ENCODE results near the gene ANKRD11. TPM values are rescaled to one million over a fixed set of nuclear protein-coding genes. Genes with fewer than 3 reads are reported as not detected.
A peak's percentile ranks its signal among the peaks of the same experiment; 100 is the strongest.

Gene ANKRD11
- total and polyA plus RNA-seq, 8 donors: 90.7 to 123 (median 98.4) TPM

GRCh38 chr16:89241187-89242007 is 249.0 kb downstream of the ANKRD11 start:
- Histone ChIP-seq H3K9me3 (no peaks in the 10 kb centered on the region), H3K36me3 (no peaks in the 10 kb centered on the region), H3K27ac (peak overlapping the region; percentile 96 to 97), H3K27me3 (no peaks in the 10 kb centered on the region), H3K4me3 (peak overlapping the region; percentile 57 to 66), H3K4me1 (peaks cover 0 to 11% of the 10 kb centered on the region in 2 donors)
- ATAC-seq (peak; percentile 59), DNase-seq (peak; percentile 78 to 89 (median 84))
- TF ChIP-seq CTCF (IDR thresholded peaks at IDR 0.05): no peak
- intact Hi-C loops (cut with DNase I): no loop called here

- intact Hi-C loops (cut with DNase I): no loop called here
- H3K27me3 ChIP-seq: no peaks in the 10 kb centered on the region
- peaks cover 0 to 13% of the 10 kb centered on the region in 2 donors for H3K36me3 ChIP-seq
- no peak for ATAC-seq
- no peak overlapping the region for H3K4me3 ChIP-seq
- H3K4me1 ChIP-seq: peaks cover 0 to 21% of the 10 kb centered on the region in 2 donors
- no peaks in the 10 kb centered on the region for H3K9me3 ChIP-seq
- H3K27ac ChIP-seq: no peak overlapping the region
- no peak for DNase-seq
- no peak for TF ChIP-seq CTCF (IDR thresholded peaks at IDR 0.05)
These were observed 252.6 kb downstream of the ANKRD11 start for GRCh38 chr16:89237733-89238132.

- peaks cover 0 to 10% of the 10 kb centered on the region in 2 donors for H3K4me1 ChIP-seq
- H3K27ac ChIP-seq: peak overlapping the region; percentile 58 to 73
- ATAC-seq: peak; percentile 86
- no peak for TF ChIP-seq CTCF (IDR thresholded peaks at IDR 0.05)
- no peak overlapping the region for H3K4me3 ChIP-seq
- peaks cover 0 to 44% of the 10 kb centered on the region in 2 donors for H3K36me3 ChIP-seq
- DNase-seq: no peak
- H3K9me3 ChIP-seq: peaks cover 0 to 1% of the 10 kb centered on the region in 2 donors
- intact Hi-C loops (cut with DNase I): no loop called here
- no peaks in the 10 kb centered on the region for H3K27me3 ChIP-seq
These were observed 256.5 kb downstream of the ANKRD11 start for GRCh38 chr16:89233678-89234490.

- intact Hi-C loops (cut with DNase I): no loop called here
- H3K36me3 ChIP-seq: peaks cover 0 to 62% of the 10 kb centered on the region in 2 donors
These were observed 258.3 kb downstream of the ANKRD11 start for GRCh38 chr16:89232107-89232506.

More at GRCh38 chr16:89232107-89232506, 258.3 kb downstream of the ANKRD11 start:
- no peak for DNase-seq
- H3K27ac ChIP-seq: no peak overlapping the region
- peaks cover 0 to 10% of the 10 kb centered on the region in 2 donors for H3K4me1 ChIP-seq
- no peak for ATAC-seq
- no peak for TF ChIP-seq CTCF (IDR thresholded peaks at IDR 0.05)
- no peaks in the 10 kb centered on the region for H3K27me3 ChIP-seq
- peaks cover 0 to 18% of the 10 kb centered on the region in 2 donors for H3K9me3 ChIP-seq
- H3K4me3 ChIP-seq: no peak overlapping the region

Measured in left lung (tissue), 10 donors.